Activated CD8-positive, alpha-beta memory T cell treated with anti-CD3 and anti-CD28 coated beads for 4 hours (primary cell): Measurements from ENCODE around the gene C6orf52.

ENCODE experiments used
- DNase-seq, 2 donors: peaks; one replicate each; pipeline ENCODE4 v3.0.0-alpha.2; 2020; ENCODE audit warnings: low read depth in 2 of 2

The C6orf52 gene

GRCh38 chr6:10655508-10656055 is 38.8 kb downstream of the C6orf52 start:
- DNase-seq: no peak

DNA sequence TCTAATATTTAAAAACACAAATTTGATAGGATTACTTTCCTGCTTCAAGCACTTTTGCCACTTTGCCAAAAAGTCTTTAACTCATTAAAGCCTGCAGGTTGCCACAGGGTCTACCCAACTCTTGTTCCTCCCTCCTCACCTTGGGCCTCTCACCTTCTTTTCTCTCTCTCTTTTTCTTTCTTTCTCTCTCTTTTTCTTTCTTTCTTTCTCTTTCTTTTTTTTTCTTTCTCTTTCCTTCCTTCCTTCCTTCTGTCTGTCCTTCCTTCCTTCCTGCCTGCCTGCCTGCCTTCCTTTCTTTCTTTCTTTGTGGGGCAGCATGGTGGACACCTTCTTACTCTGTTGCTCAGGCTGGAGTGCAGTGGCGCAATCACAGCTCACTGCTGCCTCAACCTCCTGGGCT is 50.2 kb downstream of the C6orf52 start:
- DNase-seq: no peak

DNA sequence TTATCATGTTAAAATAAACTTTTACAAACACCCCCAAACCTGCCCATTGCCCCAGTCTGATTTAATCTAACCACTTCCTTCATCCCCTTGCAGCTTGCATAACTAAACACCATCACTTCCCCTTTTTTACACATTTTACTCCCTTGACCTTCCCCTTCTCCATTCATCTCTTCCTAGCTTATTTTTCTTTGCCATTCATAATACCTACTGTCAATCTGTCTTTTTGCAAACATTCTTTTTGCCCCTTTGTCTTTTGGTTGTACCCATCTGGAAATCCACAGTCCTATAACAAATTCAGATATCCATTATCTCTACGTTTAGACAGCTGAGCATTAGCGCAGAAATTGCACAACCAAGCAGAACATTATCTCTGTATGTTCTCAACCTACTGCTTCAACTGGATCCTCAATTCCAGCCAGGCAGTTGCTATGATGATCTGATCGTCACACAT is 51.2 kb downstream of the C6orf52 start:
- DNase-seq: no peak

GRCh38 chr6:10641528-10641927 is 52.9 kb downstream of the C6orf52 start:
- DNase-seq: no peak

- DNase-seq: no peak
These were observed 54.0 kb downstream of the C6orf52 start for GRCh38 chr6:10640412-10640811.

DNA sequence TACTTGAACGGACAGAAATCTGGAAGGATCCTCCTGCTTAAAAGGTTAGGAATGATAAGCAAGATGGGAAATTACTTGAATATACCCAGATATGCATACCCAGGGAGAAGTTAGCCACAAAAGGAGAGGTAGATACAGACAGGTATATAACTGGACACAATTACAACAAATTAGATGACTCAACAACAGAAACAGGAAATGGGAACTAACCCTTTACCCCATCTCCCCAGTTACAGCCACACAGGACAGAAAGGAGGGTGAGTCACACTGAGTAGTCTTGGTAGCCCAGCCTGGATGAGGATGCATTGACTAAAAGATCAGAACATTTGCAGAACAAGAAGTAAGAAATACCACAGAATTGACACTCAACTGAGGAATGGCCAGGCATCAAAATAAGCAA is 61.2 kb downstream of the C6orf52 start:
- DNase-seq: no peak

DNA sequence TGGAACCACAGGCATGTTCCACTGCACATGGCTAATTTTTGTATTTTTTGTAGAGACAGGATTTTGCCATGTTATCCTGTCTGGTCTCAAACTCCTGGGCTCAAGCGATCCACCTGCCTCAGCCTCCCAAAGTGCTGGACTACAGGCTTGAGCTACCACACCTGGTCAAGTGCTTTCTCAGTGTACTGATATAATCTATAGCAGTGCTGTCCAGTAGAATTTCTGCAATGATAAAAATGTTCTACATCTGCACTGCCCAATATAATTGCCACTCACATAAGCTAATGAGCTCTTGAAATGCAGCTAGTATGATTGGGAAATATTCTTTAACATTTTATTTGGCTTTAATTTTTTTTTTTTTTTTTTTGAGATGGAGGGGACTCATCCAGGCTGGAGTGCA is 64.2 kb downstream of the C6orf52 start:
- no peak for DNase-seq

GRCh38 chr6:10627800-10628199 is 66.6 kb downstream of the C6orf52 start:
- DNase-seq: no peak

- no peak for DNase-seq
These were observed 68.2 kb downstream of the C6orf52 start for GRCh38 chr6:10626154-10626741.

DNA sequence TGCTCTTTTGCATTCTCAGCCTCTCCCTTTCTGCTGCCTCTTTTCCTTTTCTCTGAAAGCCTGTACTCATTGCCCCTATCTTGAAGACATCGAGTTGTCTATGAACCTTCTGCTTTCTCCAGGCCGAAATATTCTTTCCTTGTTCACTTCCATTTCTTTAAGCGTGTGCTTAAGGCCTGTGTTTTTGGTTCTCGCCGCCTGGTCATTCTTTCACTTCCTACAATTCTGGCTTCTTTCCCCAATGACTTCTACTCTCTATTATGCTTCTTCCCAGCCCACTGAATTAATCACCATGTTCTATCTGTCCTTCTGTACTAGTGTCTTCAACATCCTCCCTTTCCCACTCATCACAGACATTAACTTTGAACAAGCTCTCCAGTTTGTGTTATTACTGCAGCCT is 69.6 kb downstream of the C6orf52 start:
- no peak for DNase-seq

GRCh38 chr6:10621847-10622246 is 72.6 kb downstream of the C6orf52 start:
- DNase-seq: no peak
